ENCODE data around the gene DCLK2.

DCLK2 gene

DNA sequence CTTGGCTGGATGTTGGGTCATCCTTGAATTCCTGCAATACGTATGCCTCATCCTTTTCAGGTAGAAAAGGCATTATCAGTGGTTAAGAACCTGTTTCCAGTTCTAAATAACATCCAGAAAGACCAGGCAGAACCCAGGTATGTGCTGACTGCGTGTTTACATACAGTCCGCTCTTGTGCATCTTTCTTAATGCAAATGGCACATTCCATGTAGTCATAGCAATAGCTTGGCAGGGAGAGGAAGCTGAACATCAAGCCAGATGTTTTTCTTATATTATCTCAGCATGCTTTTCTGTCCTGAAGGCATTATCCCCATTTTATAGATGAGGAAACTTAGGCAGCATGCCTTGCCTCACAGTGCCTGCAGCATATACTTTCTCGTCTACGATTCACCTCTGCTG is 2.1 kb downstream of the DCLK2 start:
- Mint-ChIP-seq H3K4me1 (ENCODE audit: low read depth) (peaks cover 4% of the 10 kb centered on the region), H3K9me3 (no peaks in the 10 kb centered on the region), H3K36me3 (ENCODE audit: low read depth) (no peaks in the 10 kb centered on the region), H3K27me3 (ENCODE audit: low read depth) (peaks cover 52% of the 10 kb centered on the region), H3K4me3 (no peak overlapping the region), H3K27ac (no peak overlapping the region)

DNA sequence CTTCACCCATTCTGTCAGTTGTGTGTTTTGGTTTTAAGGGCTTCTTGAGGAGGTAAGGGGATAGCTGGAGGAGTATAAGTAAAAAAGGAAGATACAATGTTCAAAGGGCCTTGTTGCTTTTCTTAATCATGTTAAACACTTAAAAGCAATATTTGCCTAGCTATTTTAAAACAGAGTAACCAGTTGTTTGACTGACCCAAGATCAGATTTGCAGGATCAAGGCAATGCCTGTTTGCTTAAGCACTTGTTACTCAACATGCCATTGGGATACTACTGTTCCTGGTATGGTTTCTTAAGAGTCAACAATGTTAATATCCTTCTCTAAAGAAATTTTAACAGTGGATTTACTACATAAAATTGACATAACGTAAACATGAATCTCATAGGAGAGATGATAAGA is 2.6 kb downstream of the DCLK2 start:
- Mint-ChIP-seq H3K36me3 (ENCODE audit: low read depth) (no peaks in the 10 kb centered on the region), H3K27ac (no peak overlapping the region), H3K4me1 (ENCODE audit: low read depth) (peaks cover 4% of the 10 kb centered on the region), H3K4me3 (no peak overlapping the region), H3K27me3 (ENCODE audit: low read depth) (peaks cover 46% of the 10 kb centered on the region), H3K9me3 (no peaks in the 10 kb centered on the region)

DNA sequence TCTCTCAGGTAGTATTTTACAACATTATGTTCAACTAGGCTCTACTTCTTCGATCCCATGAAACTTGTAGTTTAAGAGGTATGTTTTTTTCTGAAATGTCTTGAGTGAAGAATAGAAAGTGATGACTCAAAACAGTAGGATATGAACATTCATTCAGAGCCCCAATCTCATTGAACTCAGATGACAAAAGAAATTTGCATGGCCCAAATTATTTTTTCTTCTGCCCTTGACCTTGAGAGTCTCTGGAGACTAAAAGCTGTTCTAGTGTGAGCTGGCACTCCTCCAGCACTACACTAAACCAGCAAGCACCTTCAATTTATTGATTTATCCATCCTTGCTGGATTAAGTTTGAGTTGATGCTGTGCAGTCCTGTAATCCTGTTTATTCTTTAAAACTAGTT is 4.0 kb downstream of the DCLK2 start:
- no peaks in the 10 kb centered on the region for H3K9me3 Mint-ChIP-seq
- H3K27ac Mint-ChIP-seq: no peak overlapping the region
- no peak overlapping the region for H3K4me3 Mint-ChIP-seq
- H3K27me3 Mint-ChIP-seq (ENCODE audit: low read depth): peaks cover 33% of the 10 kb centered on the region
- peaks cover 4% of the 10 kb centered on the region for H3K4me1 Mint-ChIP-seq (ENCODE audit: low read depth)
- H3K36me3 Mint-ChIP-seq (ENCODE audit: low read depth): no peaks in the 10 kb centered on the region

DNA sequence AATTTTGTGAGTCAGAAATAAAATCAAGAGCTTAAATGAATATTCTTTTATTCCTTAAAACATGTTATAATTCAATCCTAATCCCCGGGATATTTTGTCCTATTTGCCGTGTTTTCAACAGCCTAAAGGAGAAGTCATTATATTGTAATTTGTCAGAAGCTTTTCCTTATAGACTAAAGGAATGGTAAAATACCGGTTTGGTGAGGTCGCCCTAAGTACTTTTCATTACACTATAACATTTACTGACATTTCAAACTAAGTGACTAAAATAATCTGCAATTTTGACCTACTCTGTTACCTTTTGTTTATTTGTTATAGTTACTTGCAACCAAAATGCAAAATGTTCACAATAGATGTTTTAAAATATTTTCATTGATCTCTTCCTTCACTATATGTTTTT is 8.8 kb downstream of the DCLK2 start:
- H3K36me3 Mint-ChIP-seq (ENCODE audit: low read depth): no peaks in the 10 kb centered on the region
- no peaks in the 10 kb centered on the region for H3K4me1 Mint-ChIP-seq (ENCODE audit: low read depth)
- H3K9me3 Mint-ChIP-seq: no peaks in the 10 kb centered on the region
- no peak overlapping the region for H3K27ac Mint-ChIP-seq
- no peak overlapping the region for H3K4me3 Mint-ChIP-seq
- peaks cover 11% of the 10 kb centered on the region for H3K27me3 Mint-ChIP-seq (ENCODE audit: low read depth)

DNA sequence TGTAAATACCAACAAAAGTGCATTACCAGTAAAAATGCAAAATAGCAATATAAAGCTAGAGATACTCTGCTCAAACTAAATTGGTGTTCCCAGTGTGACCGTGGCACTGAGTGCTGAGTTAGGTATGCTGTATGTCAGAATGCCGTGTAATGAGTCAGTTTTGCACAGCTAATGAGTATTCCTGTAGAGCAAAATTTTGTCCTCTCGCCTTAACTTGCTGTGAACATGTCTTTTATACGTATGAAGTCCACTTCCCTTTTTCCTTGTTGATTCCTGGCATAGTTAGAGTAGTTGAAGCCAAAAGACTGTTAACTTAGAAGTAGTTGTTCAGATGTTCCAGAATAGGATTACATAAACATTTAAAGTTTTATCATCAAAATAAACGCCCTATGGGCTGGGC is 11.5 kb downstream of the DCLK2 start:
- Mint-ChIP-seq H3K36me3 (ENCODE audit: low read depth) (no peaks in the 10 kb centered on the region), H3K27ac (no peak overlapping the region), H3K9me3 (no peaks in the 10 kb centered on the region), H3K27me3 (ENCODE audit: low read depth) (peaks cover 4% of the 10 kb centered on the region), H3K4me3 (no peak overlapping the region), H3K4me1 (ENCODE audit: low read depth) (no peaks in the 10 kb centered on the region)

DNA sequence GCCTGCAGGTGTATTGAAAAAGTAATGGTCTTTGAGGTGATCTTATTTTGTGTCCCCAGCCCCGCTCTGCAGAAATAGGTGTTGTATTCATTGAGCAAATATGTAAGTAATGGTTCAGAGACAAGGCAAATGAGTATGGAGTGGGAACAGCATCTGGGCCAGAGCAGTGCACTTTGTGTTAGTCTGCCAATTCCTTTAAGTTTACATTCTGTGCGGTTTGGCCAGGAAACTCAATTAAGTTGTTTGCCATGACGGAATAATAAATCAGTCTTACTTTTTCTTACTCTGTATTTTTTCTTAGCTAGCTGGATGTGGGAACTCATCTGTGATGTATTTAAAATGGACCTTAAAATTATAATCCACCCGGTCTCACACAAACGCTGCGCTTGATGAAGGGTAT is 12.6 kb downstream of the DCLK2 start:
- no peaks in the 10 kb centered on the region for H3K9me3 Mint-ChIP-seq
- no peak overlapping the region for H3K4me3 Mint-ChIP-seq
- H3K27ac Mint-ChIP-seq: no peak overlapping the region
- peaks cover 4% of the 10 kb centered on the region for H3K27me3 Mint-ChIP-seq (ENCODE audit: low read depth)
- no peaks in the 10 kb centered on the region for H3K36me3 Mint-ChIP-seq (ENCODE audit: low read depth)
- no peaks in the 10 kb centered on the region for H3K4me1 Mint-ChIP-seq (ENCODE audit: low read depth)

DNA sequence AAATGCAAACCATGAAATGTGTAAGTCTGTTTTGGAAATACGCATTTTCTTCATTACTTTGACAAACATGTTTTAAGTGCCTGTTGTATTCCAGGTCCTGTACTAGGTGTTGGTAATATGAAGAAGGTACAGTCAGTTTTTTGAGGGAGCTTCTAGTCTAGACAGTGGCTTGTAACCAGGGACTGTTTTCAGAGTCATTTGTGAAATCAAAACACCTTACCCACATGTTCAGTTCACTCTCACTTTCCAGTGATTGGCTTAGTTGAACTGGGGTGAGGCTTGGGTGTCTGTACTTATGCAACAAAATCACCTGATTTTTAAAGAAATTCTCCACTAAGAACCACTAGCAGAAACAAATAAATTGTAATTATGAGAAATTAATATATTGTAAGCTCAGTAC is 16.4 kb downstream of the DCLK2 start:
- Mint-ChIP-seq H3K4me3 (no peak overlapping the region), H3K27me3 (ENCODE audit: low read depth) (no peaks in the 10 kb centered on the region), H3K27ac (no peak overlapping the region), H3K36me3 (ENCODE audit: low read depth) (no peaks in the 10 kb centered on the region), H3K4me1 (ENCODE audit: low read depth) (no peaks in the 10 kb centered on the region), H3K9me3 (no peaks in the 10 kb centered on the region)

DNA sequence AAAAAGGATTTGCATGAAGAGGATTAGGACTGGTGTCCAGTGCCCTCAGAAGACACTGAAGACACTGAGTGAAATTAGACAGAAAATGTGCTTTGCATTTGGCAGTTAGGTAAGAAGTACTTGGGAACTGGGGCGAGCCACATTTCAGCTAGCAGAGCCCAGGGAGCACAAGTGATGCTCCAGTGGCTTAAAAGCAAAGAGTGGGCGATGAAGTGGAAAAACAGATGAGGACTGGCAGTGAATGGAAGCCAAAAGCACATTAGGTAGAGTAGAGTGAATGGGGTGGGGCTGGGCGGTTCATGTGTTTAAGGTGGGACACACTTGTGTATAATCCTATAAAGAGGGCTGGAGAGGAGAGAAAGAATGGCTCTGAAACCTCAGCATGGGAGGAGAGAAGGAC is 18.4 kb downstream of the DCLK2 start:
- Mint-ChIP-seq H3K4me3 (no peak overlapping the region), H3K36me3 (ENCODE audit: low read depth) (no peaks in the 10 kb centered on the region)

DNA sequence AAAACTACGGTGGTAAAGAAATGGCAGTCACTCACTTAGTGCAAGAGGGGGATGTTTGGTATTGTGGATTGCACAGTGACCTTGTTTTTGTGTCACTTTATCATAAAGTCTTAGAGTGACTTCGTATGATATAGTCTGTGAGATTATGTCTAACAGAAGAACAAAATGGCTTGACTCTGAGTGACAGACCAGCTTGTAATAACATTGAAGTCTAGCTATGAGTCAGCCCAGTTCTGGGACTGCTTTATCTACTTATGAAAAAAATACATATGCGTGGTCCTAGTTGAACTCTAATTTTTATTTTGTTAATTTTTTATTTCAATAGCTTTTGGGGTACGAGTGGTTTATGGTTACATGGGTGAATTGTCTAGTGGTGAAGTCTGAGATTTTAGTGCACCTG is 20.0 kb downstream of the DCLK2 start:
- Mint-ChIP-seq H3K27me3 (ENCODE audit: low read depth) (no peaks in the 10 kb centered on the region), H3K4me3 (no peak overlapping the region), H3K36me3 (ENCODE audit: low read depth) (no peaks in the 10 kb centered on the region), H3K27ac (no peak overlapping the region), H3K9me3 (no peaks in the 10 kb centered on the region), H3K4me1 (ENCODE audit: low read depth) (no peaks in the 10 kb centered on the region)

More for the DNA sequence above, 18.4 kb downstream of the DCLK2 start:
- no peak overlapping the region for H3K27ac Mint-ChIP-seq
- no peaks in the 10 kb centered on the region for H3K27me3 Mint-ChIP-seq (ENCODE audit: low read depth)
- no peaks in the 10 kb centered on the region for H3K9me3 Mint-ChIP-seq
- no peaks in the 10 kb centered on the region for H3K4me1 Mint-ChIP-seq (ENCODE audit: low read depth)

DNA sequence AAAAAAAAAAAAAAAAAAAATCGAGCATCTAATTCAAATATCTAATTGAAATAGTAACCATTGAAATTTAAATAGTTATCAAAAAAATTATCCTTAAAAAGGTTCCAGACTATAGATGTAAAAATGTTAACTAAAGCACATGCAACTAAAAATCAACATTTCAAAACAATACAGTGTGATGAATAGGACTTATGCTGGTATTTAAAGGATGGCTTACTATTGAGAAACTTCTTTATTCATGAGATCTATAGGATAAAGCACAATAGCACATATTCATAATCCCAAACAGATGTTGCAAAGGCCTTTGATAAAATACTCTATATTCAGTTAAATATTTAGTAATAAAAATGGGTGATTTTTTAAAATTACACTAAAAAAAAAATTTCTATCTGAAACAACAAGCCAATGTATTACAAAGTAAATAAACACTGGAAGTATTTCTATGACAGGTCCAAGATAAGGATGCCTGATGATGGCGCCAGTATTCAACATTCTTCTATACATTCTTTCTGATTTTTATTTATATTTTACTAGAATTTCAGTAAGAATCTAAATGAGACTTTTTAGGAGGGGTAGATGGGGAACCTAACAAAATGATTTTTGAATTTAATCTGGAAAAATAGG is 26.3 kb downstream of the DCLK2 start:
- Mint-ChIP-seq H3K4me1 (ENCODE audit: low read depth) (no peaks in the 10 kb centered on the region), H3K36me3 (ENCODE audit: low read depth) (no peaks in the 10 kb centered on the region), H3K9me3 (no peaks in the 10 kb centered on the region), H3K27ac (no peak overlapping the region), H3K27me3 (ENCODE audit: low read depth) (no peaks in the 10 kb centered on the region), H3K4me3 (no peak overlapping the region)

DNA sequence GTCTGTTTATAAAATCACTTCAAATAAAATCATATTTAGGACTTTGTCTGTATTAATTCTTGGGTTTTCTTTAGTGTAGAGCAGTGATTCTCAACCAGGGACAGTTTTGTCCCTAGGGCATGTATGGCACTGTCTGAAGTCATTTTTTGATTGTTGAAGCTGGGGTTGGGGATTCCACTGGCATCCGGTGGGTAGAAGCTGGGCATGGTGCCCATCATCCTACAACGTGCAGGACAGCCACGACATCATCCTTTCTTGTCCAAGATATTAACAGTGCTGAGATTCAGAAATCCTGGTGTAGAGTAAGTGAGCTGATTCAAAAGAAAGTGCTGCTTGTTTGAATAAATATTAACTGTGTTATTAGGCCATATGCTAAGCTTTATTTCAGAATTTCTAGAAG is 28.6 kb downstream of the DCLK2 start:
- no peak overlapping the region for H3K4me3 Mint-ChIP-seq
- H3K27ac Mint-ChIP-seq: no peak overlapping the region
- no peaks in the 10 kb centered on the region for H3K4me1 Mint-ChIP-seq (ENCODE audit: low read depth)
- H3K27me3 Mint-ChIP-seq (ENCODE audit: low read depth): no peaks in the 10 kb centered on the region
- H3K36me3 Mint-ChIP-seq (ENCODE audit: low read depth): no peaks in the 10 kb centered on the region
- H3K9me3 Mint-ChIP-seq: no peaks in the 10 kb centered on the region

DNA sequence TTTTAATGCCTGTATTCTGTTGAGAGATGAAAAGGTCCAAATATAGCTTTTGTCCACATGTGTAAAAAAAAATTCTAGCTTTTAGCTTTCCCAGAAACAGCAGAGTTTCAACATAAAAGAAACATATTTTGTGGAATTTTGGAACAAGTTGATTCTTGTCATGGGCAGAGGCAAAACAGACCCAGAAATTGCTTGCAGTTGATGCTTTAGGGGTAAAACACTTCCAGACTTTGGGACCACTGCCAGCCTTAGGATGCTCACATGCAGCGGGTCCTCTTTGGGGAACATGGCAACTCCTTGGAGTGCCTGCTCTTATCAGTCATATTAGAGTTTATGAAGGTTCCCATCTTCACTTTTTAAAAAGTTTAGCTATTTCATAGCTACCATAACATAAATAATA is 30.4 kb downstream of the DCLK2 start:
- H3K4me3 Mint-ChIP-seq: no peak overlapping the region
- no peaks in the 10 kb centered on the region for H3K36me3 Mint-ChIP-seq (ENCODE audit: low read depth)
- H3K9me3 Mint-ChIP-seq: no peaks in the 10 kb centered on the region
- no peak overlapping the region for H3K27ac Mint-ChIP-seq
- H3K4me1 Mint-ChIP-seq (ENCODE audit: low read depth): no peaks in the 10 kb centered on the region
- H3K27me3 Mint-ChIP-seq (ENCODE audit: low read depth): no peaks in the 10 kb centered on the region

DNA sequence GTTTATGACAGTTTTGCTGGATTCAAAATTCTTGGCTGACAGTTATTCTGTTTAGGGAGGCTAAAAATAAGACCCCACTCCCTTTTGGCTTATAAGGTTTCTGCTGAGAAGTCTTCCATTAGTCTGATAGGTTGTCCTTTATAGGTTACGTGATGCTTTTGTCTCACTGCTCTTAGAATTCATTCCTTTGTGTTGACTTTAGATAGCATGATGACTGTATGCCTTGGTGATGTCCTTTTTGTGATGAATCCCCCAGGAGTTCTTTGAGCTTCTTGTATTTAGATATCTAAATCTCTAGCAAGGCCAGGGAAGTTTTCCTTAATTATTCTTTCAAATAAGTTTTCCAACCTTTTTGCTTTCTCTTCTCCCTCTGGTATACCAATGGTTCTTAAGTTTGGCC is 36.4 kb downstream of the DCLK2 start:
- H3K9me3 Mint-ChIP-seq: no peaks in the 10 kb centered on the region
- no peak overlapping the region for H3K4me3 Mint-ChIP-seq
- no peak overlapping the region for H3K27ac Mint-ChIP-seq
- H3K4me1 Mint-ChIP-seq (ENCODE audit: low read depth): no peaks in the 10 kb centered on the region
- no peaks in the 10 kb centered on the region for H3K36me3 Mint-ChIP-seq (ENCODE audit: low read depth)
- no peaks in the 10 kb centered on the region for H3K27me3 Mint-ChIP-seq (ENCODE audit: low read depth)

DNA sequence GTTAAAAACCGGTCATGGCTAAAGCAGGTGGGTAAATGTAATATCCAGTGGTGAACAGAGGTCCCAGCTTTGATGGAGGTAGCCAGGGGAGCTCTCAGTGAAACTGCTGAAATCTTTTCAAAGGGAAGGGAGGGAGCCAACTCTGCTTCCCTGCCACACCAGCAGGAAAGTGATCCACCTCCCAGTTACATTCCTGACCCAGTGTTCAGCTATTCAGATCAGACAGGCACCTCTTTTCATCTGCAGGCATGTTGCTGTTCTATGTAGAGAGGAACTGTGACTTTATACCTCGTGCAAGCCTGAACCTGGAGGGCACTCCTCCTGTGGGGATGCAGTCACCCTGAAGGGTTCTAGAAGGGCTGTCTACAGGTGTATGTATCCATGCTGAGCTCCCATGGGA is 37.6 kb downstream of the DCLK2 start:
- Mint-ChIP-seq H3K4me3 (no peak overlapping the region), H3K4me1 (ENCODE audit: low read depth) (no peaks in the 10 kb centered on the region), H3K27me3 (ENCODE audit: low read depth) (no peaks in the 10 kb centered on the region), H3K36me3 (ENCODE audit: low read depth) (no peaks in the 10 kb centered on the region), H3K9me3 (no peaks in the 10 kb centered on the region), H3K27ac (no peak overlapping the region)

DNA sequence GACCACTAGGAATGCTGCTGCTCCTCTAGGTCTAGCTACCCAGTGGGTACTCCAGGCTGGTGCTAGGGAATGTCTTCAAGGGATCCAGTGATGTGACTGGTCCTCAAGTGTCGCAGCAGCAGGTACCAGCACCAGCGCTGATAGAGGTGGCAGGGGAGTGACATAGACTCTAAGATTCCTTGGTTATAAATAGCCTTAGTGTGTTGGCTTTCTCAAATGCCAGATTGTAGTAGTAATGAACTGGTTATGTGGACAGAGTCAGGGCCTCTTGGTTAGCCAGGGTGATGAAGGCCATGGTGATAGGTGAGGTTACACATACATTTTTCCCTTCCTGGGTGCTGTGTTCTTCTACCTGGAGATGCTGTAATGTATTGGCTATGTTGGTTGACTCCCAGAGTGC is 38.3 kb downstream of the DCLK2 start:
- no peaks in the 10 kb centered on the region for H3K4me1 Mint-ChIP-seq (ENCODE audit: low read depth)
- H3K36me3 Mint-ChIP-seq (ENCODE audit: low read depth): no peaks in the 10 kb centered on the region
- no peak overlapping the region for H3K27ac Mint-ChIP-seq
- H3K9me3 Mint-ChIP-seq: no peaks in the 10 kb centered on the region
- H3K27me3 Mint-ChIP-seq (ENCODE audit: low read depth): no peaks in the 10 kb centered on the region
- H3K4me3 Mint-ChIP-seq: no peak overlapping the region

DNA sequence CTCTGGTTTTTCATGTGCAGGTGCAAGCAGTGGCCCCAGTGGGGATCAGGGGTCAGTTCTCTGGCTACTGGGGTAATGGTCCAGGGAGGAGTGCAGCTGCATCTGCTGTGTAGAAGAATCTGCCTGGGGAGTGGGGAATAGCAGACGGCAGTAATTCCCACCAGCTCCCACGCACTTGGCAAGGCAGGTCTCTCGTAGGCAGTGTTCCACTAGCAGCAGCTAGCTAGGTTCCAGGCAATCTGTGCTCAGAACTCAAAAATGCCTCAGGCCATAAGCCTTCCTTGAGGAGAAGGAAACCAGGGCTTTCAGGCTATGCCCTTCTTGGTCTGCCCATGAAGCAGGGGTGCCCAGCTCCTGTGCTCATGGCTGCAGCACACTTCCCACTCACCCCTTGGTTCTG is 38.8 kb downstream of the DCLK2 start:
- Mint-ChIP-seq H3K9me3 (no peaks in the 10 kb centered on the region), H3K36me3 (ENCODE audit: low read depth) (no peaks in the 10 kb centered on the region), H3K4me3 (no peak overlapping the region), H3K27ac (no peak overlapping the region), H3K4me1 (ENCODE audit: low read depth) (no peaks in the 10 kb centered on the region), H3K27me3 (ENCODE audit: low read depth) (no peaks in the 10 kb centered on the region)

Data from T-helper 1 cell treated with Interleukin-12 subunit alpha and Interleukin-12 subunit beta and Interleukin-4 antibody, amounts not matched to agents 30 μg/mL and 1 μg/mL, for 36 hours (primary cell).